AG10803 (cell line): ENCODE results near the gene XYLT2.
"Not testable (repeated sequence)": the region's sequence is repeated elsewhere in the genome, so short reads cannot be mapped to it uniquely, and the experiment has no call there.

Experiments
- DNase-seq: peaks from one replicate; pipeline ENCODE4 v3.0.0; 2010; ENCODE audit warnings: low read depth
- H3K4me3 ChIP-seq: 2 replicates; pipeline ENCODE4 v1.5.1; 2011; ENCODE audit warnings: mild to moderate bottlenecking, low read length, control low read depth
- TF ChIP-seq, protein P1 (sequence below): conservative IDR thresholded peaks from 2 replicates; pipeline ENCODE4 v1.5.1; 2011; ENCODE audit warnings: mild to moderate bottlenecking, low read length, control low read depth, inconsistent platforms

Gene XYLT2

DNA sequence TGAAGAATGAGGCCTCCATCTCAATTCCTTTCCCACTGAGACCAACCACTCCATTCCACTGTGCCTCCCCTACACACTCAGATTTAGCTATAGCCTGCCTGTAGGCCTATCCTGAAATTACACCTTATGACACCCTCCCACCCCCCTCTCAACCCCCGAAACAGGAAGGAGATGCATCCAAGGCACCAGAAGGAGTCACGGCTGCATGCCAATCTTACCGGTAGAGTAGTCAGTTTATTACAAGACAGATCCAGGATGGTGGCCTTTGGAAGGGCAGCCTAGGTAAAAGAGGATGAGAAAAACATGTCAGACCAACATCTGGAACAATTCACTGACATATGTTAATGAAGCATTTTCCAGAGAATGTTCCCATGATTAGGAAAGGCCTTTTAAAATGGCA, 48.8 kb downstream of the XYLT2 start:
- DNase-seq = peak; percentile 14
- TF ChIP-seq, protein P1, sequence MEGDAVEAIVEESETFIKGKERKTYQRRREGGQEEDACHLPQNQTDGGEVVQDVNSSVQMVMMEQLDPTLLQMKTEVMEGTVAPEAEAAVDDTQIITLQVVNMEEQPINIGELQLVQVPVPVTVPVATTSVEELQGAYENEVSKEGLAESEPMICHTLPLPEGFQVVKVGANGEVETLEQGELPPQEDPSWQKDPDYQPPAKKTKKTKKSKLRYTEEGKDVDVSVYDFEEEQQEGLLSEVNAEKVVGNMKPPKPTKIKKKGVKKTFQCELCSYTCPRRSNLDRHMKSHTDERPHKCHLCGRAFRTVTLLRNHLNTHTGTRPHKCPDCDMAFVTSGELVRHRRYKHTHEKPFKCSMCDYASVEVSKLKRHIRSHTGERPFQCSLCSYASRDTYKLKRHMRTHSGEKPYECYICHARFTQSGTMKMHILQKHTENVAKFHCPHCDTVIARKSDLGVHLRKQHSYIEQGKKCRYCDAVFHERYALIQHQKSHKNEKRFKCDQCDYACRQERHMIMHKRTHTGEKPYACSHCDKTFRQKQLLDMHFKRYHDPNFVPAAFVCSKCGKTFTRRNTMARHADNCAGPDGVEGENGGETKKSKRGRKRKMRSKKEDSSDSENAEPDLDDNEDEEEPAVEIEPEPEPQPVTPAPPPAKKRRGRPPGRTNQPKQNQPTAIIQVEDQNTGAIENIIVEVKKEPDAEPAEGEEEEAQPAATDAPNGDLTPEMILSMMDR = no peak
- H3K4me3 ChIP-seq = peak overlapping the region; percentile 98

GRCh38 chr17:50396261-50397110, 50.6 kb downstream of the XYLT2 start:
- peak; percentile 69 for DNase-seq
- TF ChIP-seq, protein P1 = no peak

DNA sequence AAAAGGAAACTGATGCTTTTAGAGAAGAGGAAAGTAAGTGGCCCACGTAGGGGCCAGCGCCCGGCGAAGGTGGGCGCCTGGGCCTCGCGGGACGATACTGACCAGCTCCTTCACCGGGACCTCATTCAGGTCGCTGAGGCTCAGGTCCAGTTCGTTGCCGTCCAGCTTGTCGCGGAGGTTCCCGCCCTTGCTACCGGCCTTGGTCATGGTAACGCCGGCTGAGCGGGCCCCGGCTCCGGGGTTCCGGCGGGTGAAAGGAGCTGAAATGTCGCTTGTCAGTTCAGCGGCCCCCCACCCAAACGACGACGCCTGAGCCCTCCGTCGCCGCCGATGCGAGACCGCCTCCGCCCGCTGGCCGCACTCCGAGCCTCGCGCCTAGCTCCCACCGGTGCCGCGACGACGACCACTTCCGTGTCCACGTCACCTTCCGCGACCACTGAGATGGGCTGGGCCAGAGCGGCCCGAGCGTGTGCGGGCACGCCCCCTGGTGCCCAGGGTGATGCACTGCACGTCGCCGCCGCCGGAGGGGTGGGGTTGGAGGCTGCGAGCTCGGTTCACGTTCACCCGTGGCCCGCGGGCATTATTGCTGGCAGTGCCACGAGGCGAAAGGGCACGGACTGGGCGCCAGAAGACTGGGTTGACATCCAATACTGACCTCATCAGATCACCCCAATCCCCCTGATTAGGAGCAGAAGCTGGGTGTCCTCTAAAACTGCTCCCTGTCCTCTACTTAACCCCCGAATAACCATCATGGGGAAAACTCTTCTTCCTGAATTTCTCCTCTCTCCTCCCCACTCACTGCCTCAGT, 51.4 kb downstream of the XYLT2 start, which contains the start of gene LRRC59:
TSS of gene LRRC59 (minus strand) at position 413 of the 808 bp plus-strand sequence. CDS start at position 207, 206 bp downstream.
- peak within 1 kb of the TSS; percentile 98 for H3K4me3 ChIP-seq
- TF ChIP-seq, protein P1 = peak; percentile 79
- peak; percentile 80 for DNase-seq

More at GRCh38 chr17:50396261-50397110, 50.6 kb downstream of the XYLT2 start:
- peak overlapping the region; percentile 98 for H3K4me3 ChIP-seq

DNA sequence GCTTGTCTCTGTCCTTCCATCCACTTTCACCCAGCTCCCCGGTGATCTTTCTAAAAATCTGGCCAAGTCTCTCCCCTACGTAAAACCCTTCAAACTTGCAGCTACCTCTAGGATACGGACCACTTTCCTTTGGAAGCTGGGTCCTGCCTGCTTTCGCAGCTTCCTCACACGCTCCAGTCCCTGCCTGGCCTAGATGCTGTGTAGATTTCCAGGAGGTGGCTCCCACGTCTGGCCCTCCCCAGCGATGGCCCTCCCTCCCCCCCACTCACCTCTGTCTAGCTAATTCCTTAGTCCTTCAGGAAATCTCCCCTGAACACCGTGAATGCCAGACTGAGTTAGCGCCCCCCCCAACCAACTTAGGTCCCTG, 52.0 kb downstream of the XYLT2 start:
- no peak overlapping the region for H3K4me3 ChIP-seq
- DNase-seq = no peak
- TF ChIP-seq, protein P1 = no peak

DNA sequence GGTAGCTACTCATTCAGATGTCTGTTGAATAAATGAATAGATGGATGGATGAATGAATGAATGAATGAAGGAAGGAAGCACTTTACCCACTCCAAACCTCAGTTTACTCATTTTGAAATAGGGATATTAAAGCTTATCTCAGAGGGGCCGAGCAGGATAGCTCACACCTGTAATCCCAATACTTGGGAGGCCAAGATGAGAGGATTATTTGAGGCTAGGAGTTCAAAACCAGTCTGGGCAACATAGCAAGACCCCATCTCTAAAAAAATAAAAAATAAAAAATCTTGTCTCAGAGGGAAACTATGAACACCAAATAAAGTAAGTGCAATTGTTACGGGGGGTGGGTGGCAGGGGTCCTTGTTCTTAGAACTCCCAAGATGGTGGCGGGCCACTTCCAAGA, 52.7 kb downstream of the XYLT2 start:
- not testable (repeated sequence) for DNase-seq, H3K4me3 ChIP-seq

DNA sequence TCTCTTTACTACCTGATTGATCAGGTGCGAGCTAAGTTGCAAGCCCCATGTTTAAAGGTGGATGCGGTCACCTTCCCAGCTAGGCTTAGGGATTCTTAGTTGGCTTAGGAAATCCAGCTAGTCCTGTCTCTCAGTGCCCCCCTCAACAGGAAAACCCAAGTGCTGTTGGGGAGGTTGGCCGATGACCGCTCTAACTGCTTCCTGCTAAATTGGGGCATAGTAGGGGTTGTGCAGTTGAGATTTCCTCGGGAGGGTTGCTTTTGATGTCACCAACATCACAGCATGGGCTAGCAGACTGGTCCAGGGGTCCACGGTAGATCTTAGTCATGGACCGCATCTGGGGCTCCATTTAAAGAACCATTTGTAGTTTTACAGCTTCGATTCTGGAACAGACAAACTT, 53.7 kb downstream of the XYLT2 start:
- H3K4me3 ChIP-seq, DNase-seq: not testable (repeated sequence)

GRCh38 chr17:50405351-50405750, 59.4 kb downstream of the XYLT2 start:
- not testable (repeated sequence) for DNase-seq

DNA sequence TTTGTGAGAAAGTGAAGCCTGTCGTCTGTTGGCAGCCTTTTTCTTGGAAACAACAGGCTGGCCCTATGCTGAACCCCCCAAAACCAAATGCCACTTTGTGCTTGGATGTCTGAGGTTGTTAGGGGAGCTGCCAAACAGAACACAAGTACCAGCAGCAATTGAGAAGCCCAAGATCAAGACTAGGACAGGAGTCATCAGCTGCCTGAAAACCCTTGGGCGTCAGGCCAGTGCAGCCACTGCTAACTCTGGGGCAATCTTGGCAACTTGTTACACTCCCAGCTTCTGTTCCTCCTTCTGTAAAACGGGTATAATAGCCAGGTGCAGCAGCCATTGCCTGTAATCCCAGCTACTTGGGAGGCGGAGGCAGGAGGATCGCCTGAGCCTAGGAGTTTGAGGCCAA, 60.7 kb downstream of the XYLT2 start:
- no peak overlapping the region for H3K4me3 ChIP-seq
- no peak for DNase-seq
- TF ChIP-seq, protein P1 = no peak

More at GRCh38 chr17:50405351-50405750, 59.4 kb downstream of the XYLT2 start:
- not testable (repeated sequence) for H3K4me3 ChIP-seq
